ENCODE data around the gene PBLD. TPM values are rescaled to one million over a fixed set of nuclear protein-coding genes. Genes with fewer than 3 reads are reported as not detected.
A peak's percentile ranks its signal among the peaks of the same experiment; 100 is the strongest.

PBLD gene
- total and polyA plus RNA-seq, 10 donors, result 0.96 to 6.9 (median 2.7) TPM

GRCh38 chr10:68365611-68366010 is 32.9 kb upstream of the PBLD start:
- peaks cover 0 to 2% (median 0%) of the 10 kb centered on the region in 8 donors for H3K9me3 ChIP-seq
- 58 to 81% (median 74%) methylated on average over 2 of the region's 2 CpGs for WGBS, 5 donors
- TF ChIP-seq POLR2AphosphoS5 (IDR thresholded peaks at IDR 0.05) (no peak), POLR2A (IDR thresholded peaks at IDR 0.05) (no peak), CTCF (IDR thresholded peaks at IDR 0.05 in 8 of 11, conservative IDR thresholded peaks at IDR 0.05 in 3 of 11) (no peak)
- H3K36me3 ChIP-seq, result peaks cover 0 to 91% (median 24%) of the 10 kb centered on the region in 6 donors
- no peak overlapping the region for H3K4me3 ChIP-seq
- intact Hi-C loops (cut with DNase I; ENCODE audit: low total_unique reads), result no loop called here
- no peak overlapping the region for H3K27ac ChIP-seq
- no peak for DNase-seq
- peaks cover 0 to 5% (median 0%) of the 10 kb centered on the region in 6 donors for H3K4me1 ChIP-seq
- no peaks in the 10 kb centered on the region for H3K27me3 ChIP-seq (replicated peaks in 1 of 7)

- 78 to 91% (median 83%) methylated on average over 3 of the region's 3 CpGs for WGBS, 5 donors
- no peaks in the 10 kb centered on the region for H3K9me3 ChIP-seq
- H3K4me3 ChIP-seq, result no peak overlapping the region
- H3K4me1 ChIP-seq, result peaks cover 0 to 5% (median 0%) of the 10 kb centered on the region in 6 donors
- no peak overlapping the region for H3K27ac ChIP-seq
- no peak for TF ChIP-seq POLR2AphosphoS5 (IDR thresholded peaks at IDR 0.05)
- no peak for TF ChIP-seq CTCF (IDR thresholded peaks at IDR 0.05 in 8 of 11, conservative IDR thresholded peaks at IDR 0.05 in 3 of 11)
- TF ChIP-seq POLR2A (IDR thresholded peaks at IDR 0.05), result no peak
- DNase-seq, result no peak
- no peaks in the 10 kb centered on the region for H3K27me3 ChIP-seq (replicated peaks in 1 of 7)
- H3K36me3 ChIP-seq, result peaks cover 0 to 89% (median 24%) of the 10 kb centered on the region in 6 donors
- intact Hi-C loops (cut with DNase I; ENCODE audit: low total_unique reads), result no loop called here
Measured at GRCh38 chr10:68364101-68364886, 31.6 kb upstream of the PBLD start.

GRCh38 chr10:68362590-68362989 is 29.9 kb upstream of the PBLD start:
- H3K36me3 ChIP-seq, result peaks cover 0 to 88% (median 29%) of the 10 kb centered on the region in 6 donors
- DNase-seq, result no peak
- H3K4me3 ChIP-seq, result no peak overlapping the region
- 53 to 65% (median 60%) methylated on average over 3 of the region's 3 CpGs for WGBS, 5 donors
- no peak for TF ChIP-seq POLR2A (IDR thresholded peaks at IDR 0.05)
- no peak for TF ChIP-seq CTCF (IDR thresholded peaks at IDR 0.05 in 8 of 11, conservative IDR thresholded peaks at IDR 0.05 in 3 of 11)
- no peak for TF ChIP-seq POLR2AphosphoS5 (IDR thresholded peaks at IDR 0.05)
- H3K4me1 ChIP-seq, result peaks cover 0 to 5% (median 0%) of the 10 kb centered on the region in 6 donors
- no peaks in the 10 kb centered on the region for H3K27me3 ChIP-seq (replicated peaks in 1 of 7)
- H3K27ac ChIP-seq, result peak overlapping the region in 1 of 8 donors; percentile 5
- intact Hi-C loops (cut with DNase I; ENCODE audit: low total_unique reads), result no loop called here
- no peaks in the 10 kb centered on the region for H3K9me3 ChIP-seq

GRCh38 chr10:68359189-68359588 is 26.5 kb upstream of the PBLD start:
- 95 to 98% (median 98%) methylated on average over 6 of the region's 6 CpGs for WGBS, 5 donors
- no peak for DNase-seq

More at GRCh38 chr10:68359189-68359588, 26.5 kb upstream of the PBLD start:
- TF ChIP-seq CTCF (IDR thresholded peaks at IDR 0.05 in 8 of 11, conservative IDR thresholded peaks at IDR 0.05 in 3 of 11) (no peak), POLR2A (IDR thresholded peaks at IDR 0.05) (no peak), POLR2AphosphoS5 (IDR thresholded peaks at IDR 0.05) (no peak)
- Histone ChIP-seq H3K36me3 (peaks cover 0 to 95% (median 42%) of the 10 kb centered on the region in 6 donors), H3K9me3 (no peaks in the 10 kb centered on the region), H3K4me3 (no peak overlapping the region), H3K27ac (no peak overlapping the region), H3K27me3 (replicated peaks in 1 of 7) (no peaks in the 10 kb centered on the region), H3K4me1 (peaks cover 0 to 5% (median 0%) of the 10 kb centered on the region in 6 donors)
- intact Hi-C loops (cut with DNase I; ENCODE audit: low total_unique reads), result no loop called here

Data from spleen (tissue), 11 donors.